Astrocyte (in vitro differentiated cells and primary cell): ENCODE measurements around the gene NUP210.

ENCODE experiments used
- CTCF ChIP-seq: IDR thresholded peaks from 2 replicates; pipeline ENCODE4 v1.5.1; 2011; ENCODE audit warnings: low read depth, mild to moderate bottlenecking, inconsistent platforms, low read length, moderate library complexity; ENCODE audit not compliant: insufficient read depth
- EZH2 ChIP-seq: IDR thresholded peaks from 2 replicates; pipeline ENCODE4 v1.6.1; 2012; ENCODE audit warnings: mild to moderate bottlenecking, low read length, inconsistent platforms; ENCODE audit not compliant: insufficient read depth

- TF ChIP-seq CTCF: no peak
- no peak for TF ChIP-seq EZH2
Observed at GRCh38 chr3:13292375-13292774, 127.7 kb downstream of the NUP210 start.
